HepG2 (cell line): Measurements from ENCODE around the gene KCNAB1. TPM values are rescaled to one million over a fixed set of nuclear protein-coding genes. Genes with fewer than 3 reads are reported as not detected.

Source experiments
- DMAP1 ChIP-seq: IDR thresholded peaks from 2 replicates; pipeline ENCODE4 v1.6.1; 2016
- FOXA3 ChIP-seq: IDR thresholded peaks from 2 replicates; pipeline ENCODE4 v1.6.1; 2016; ENCODE audit warnings: missing genetic modification reagents, missing compliant biosample characterization
- FOXK2 ChIP-seq: fragments of 450-650 bp; IDR thresholded peaks from 2 replicates; pipeline ENCODE4 v1.6.1; 2016
- HNRNPLL ChIP-seq: fragments of 200-400 bp; formaldehyde crosslinking; IDR thresholded peaks from 2 replicates; pipeline ENCODE4 v1.6.1; 2017; ENCODE audit warnings: mild to moderate bottlenecking, low read depth, low read length; ENCODE audit not compliant: poor library complexity, severe bottlenecking
- KLF9 ChIP-seq: IDR thresholded peaks from 2 replicates; pipeline ENCODE4 v1.6.1; 2016; ENCODE audit warnings: low read depth
- MAFK ChIP-seq, 2 experiments: IDR thresholded peaks in 1 of 2; conservative IDR thresholded peaks in 1 of 2; 2 replicates each; pipeline ENCODE4 v1.6.1; 2011; ENCODE audit warnings: improper control_type of control experiment in 2 of 2, low read length in 2 of 2
- POLR2AphosphoS5 ChIP-seq: IDR thresholded peaks from 2 replicates; pipeline ENCODE4 v1.6.1; 2012; ENCODE audit warnings: low read depth, low read length
- RNF2 ChIP-seq: fragments of 450-650 bp; conservative IDR thresholded peaks from 2 replicates; pipeline ENCODE4 v1.6.1; 2016; ENCODE audit warnings: low read depth
- U2AF1 ChIP-seq: fragments of 200-400 bp; formaldehyde crosslinking; optimal IDR thresholded peaks from 2 replicates; pipeline ENCODE3; 2017; ENCODE audit warnings: mild to moderate bottlenecking, low read depth, low read length
- ZBTB1 ChIP-seq: sonication (generic); formaldehyde crosslinking; IDR thresholded peaks from 2 replicates; pipeline ENCODE4 v1.4.0; 2020; ENCODE audit warnings: missing genetic modification reagents, borderline replicate concordance
- ZBTB20 ChIP-seq: sonication (generic); formaldehyde crosslinking; IDR thresholded peaks from 2 replicates; pipeline ENCODE4 v1.8.1; 2023; ENCODE audit warnings: missing genetic modification reagents, low read depth, mild to moderate bottlenecking, borderline replicate concordance
- ZNF138 ChIP-seq: sonication (generic); formaldehyde crosslinking; IDR thresholded peaks from 2 replicates; pipeline ENCODE4 v1.5.0; 2020; ENCODE audit warnings: mild to moderate bottlenecking, low read depth, missing genetic modification reagents
- ZNF264 ChIP-seq: sonication (generic); formaldehyde crosslinking; IDR thresholded peaks from 2 replicates; pipeline ENCODE4 v1.4.0; 2020; ENCODE audit warnings: missing genetic modification reagents
- ZNF326 ChIP-seq: sonication (generic); formaldehyde crosslinking; IDR thresholded peaks from 2 replicates; pipeline ENCODE4 v1.4.0; 2020; ENCODE audit warnings: missing genetic modification reagents, borderline replicate concordance
- ZNF367 ChIP-seq: sonication (generic); formaldehyde crosslinking; IDR thresholded peaks from 2 replicates; pipeline ENCODE4 v1.4.0; 2020; ENCODE audit warnings: missing genetic modification reagents, borderline replicate concordance
- ZNF747 ChIP-seq: sonication (generic); formaldehyde crosslinking; IDR thresholded peaks from 2 replicates; pipeline ENCODE4 v1.8.1; 2023; ENCODE audit warnings: missing genetic modification reagents, mild to moderate bottlenecking, borderline replicate concordance
- ZNF749 ChIP-seq: sonication (generic); formaldehyde crosslinking; IDR thresholded peaks from 2 replicates; pipeline ENCODE4 v1.8.0; 2022; ENCODE audit warnings: mild to moderate bottlenecking, missing genetic modification reagents, moderate library complexity, borderline replicate concordance
- polyA plus RNA-seq, 8 experiments: library from polyadenylated mRNA; depleted of rRNA in 3 of 8; stranded (reverse) in 7 of 8; unstranded in 1 of 8; fragments of >200 nt; fragmentation: Illumina TruSeq in 4 of 8; extraction: Trizol in 4 of 8; gene quantifications; 2 replicates each; pipeline versions ENCODE4 v1.2.1 to v1.2.3, GENCODE V29; 2011 to 2016; ENCODE audit warnings: low read depth in 4 of 8, missing spikeins in 1 of 8, mixed read lengths in 1 of 8; ENCODE audit not compliant: insufficient read depth in 1 of 8
- total RNA-seq, 5 experiments: library from RNA; depleted of rRNA; stranded (reverse); fragments of >200 nt; fragmentation: Illumina TruSeq; extraction: Trizol; gene quantifications; 2 replicates each; pipeline ENCODE4 v1.2.3, GENCODE V29; 2016; ENCODE audit warnings: low read depth in 1 of 5
- TF ChIP-seq, protein P1 (sequence below): sonication (generic); formaldehyde crosslinking; IDR thresholded peaks from 2 replicates; pipeline ENCODE4 v1.8.0; 2022; ENCODE audit warnings: mild to moderate bottlenecking, missing genetic modification reagents, borderline replicate concordance
- TF ChIP-seq, protein P2 (sequence below): IDR thresholded peaks from 2 replicates; pipeline ENCODE4 v1.6.1; 2012; ENCODE audit warnings: inconsistent platforms
- TF ChIP-seq, protein P3 (sequence below): sonication (generic); formaldehyde crosslinking; IDR thresholded peaks from 2 replicates; pipeline ENCODE4 v1.4.0; 2020; ENCODE audit warnings: mild to moderate bottlenecking, missing genetic modification reagents
- TF ChIP-seq, protein P4 (sequence below): sonication (generic); formaldehyde crosslinking; IDR thresholded peaks from 2 replicates; pipeline ENCODE4 v1.8.1; 2022; ENCODE audit warnings: low read depth, mild to moderate bottlenecking, missing genetic modification reagents
- TF ChIP-seq, protein P5 (sequence below): sonication (generic); formaldehyde crosslinking; IDR thresholded peaks from 2 replicates; pipeline ENCODE4 v1.8.0; 2022; ENCODE audit warnings: missing genetic modification reagents, mild to moderate bottlenecking, borderline replicate concordance
- TF ChIP-seq, protein P6 (sequence below): sonication (generic); formaldehyde crosslinking; IDR thresholded peaks from 2 replicates; pipeline ENCODE4 v1.9.0; 2021; ENCODE audit warnings: missing genetic modification reagents, mild to moderate bottlenecking, borderline replicate concordance

Gene KCNAB1
- total and polyA plus RNA-seq, 2 of the 13 experiments (the other 11 are each of a cell fraction or from before 2014, with no cell fraction given), result not detected

DNA sequence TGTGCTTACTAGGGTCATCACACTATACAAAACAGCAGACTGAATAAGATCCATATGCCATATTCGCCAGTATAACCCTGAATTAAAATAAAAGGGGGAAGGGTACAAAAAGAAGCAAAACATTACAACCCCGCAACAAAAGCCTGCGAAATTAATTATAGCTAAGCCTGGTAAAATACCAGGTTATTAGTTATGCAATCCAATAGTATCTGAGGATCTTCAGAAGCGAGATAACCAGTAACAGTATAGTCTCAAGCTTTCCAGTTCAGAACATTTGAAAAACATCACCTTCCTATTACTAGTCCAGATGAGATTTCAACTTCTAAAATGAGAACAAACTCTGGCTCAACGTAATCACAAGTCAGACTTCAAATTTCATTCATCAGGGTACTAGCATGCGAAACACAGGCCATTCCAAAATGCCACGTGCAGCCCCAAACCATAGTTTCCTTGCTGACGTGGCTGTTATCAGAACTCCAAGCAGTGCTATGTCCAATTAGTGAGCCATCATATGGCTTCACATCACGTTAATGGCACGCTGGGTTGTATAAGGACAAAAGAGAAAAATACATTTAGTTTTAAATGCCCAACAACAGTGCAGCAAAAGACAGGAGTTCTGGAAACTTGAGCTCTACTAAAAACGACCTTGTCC, 433.5 kb downstream of the KCNAB1 start (continued):
- TF ChIP-seq MAFK (conservative IDR thresholded peaks at IDR 0.05 in 1 of 2, IDR thresholded peaks at IDR 0.05 in 1 of 2; ENCODE audit: low read length in 2 of 2) (peak; percentile 65 to 81), U2AF1 (no peak), ZBTB1 (CRISPR knock-in tag) (no peak), RNF2 (0 out of 2 replicates have a peak, but pooled peaks have one; percentile 47), ZNF747 (no peak), POLR2AphosphoS5 (0 out of 2 replicates have a peak, but pooled peaks have one; percentile 21), ZNF326 (CRISPR knock-in tag) (no peak), ZNF367 (CRISPR knock-in tag) (no peak), DMAP1 (CRISPR knock-in tag) (peak; percentile 66), KLF9 (CRISPR knock-in tag) (no peak), FOXA3 (CRISPR knock-in tag) (no peak), ZNF749 (no peak), ZNF264 (CRISPR knock-in tag) (no peak), FOXK2 (no peak), ZBTB20 (CRISPR knock-in tag) (no peak), ZNF138 (CRISPR knock-in tag) (no peak), HNRNPLL (no peak)
- TF ChIP-seq, protein P1, sequence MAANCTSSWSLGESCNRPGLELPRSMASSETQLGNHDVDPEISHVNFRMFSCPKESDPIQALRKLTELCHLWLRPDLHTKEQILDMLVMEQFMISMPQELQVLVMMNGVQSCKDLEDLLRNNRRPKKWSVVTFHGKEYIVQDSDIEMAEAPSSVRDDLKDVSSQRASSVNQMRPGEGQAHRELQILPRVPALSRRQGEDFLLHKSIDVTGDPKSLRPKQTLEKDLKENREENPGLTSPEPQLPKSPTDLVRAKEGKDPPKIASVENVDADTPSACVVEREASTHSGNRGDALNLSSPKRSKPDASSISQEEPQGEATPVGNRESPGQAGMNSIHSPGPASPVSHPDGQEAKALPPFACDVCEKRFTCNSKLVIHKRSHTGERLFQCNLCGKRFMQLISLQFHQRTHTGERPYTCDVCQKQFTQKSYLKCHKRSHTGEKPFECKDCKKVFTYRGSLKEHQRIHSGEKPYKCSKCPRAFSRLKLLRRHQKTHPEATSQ (CRISPR knock-in tag), result no peak
- TF ChIP-seq, protein P2, sequence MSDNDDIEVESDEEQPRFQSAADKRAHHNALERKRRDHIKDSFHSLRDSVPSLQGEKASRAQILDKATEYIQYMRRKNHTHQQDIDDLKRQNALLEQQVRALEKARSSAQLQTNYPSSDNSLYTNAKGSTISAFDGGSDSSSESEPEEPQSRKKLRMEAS, result peak; percentile 91
- TF ChIP-seq, protein P3, sequence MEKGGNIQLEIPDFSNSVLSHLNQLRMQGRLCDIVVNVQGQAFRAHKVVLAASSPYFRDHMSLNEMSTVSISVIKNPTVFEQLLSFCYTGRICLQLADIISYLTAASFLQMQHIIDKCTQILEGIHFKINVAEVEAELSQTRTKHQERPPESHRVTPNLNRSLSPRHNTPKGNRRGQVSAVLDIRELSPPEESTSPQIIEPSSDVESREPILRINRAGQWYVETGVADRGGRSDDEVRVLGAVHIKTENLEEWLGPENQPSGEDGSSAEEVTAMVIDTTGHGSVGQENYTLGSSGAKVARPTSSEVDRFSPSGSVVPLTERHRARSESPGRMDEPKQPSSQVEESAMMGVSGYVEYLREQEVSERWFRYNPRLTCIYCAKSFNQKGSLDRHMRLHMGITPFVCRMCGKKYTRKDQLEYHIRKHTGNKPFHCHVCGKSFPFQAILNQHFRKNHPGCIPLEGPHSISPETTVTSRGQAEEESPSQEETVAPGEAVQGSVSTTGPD (CRISPR knock-in tag), result no peak
- TF ChIP-seq, protein P4, sequence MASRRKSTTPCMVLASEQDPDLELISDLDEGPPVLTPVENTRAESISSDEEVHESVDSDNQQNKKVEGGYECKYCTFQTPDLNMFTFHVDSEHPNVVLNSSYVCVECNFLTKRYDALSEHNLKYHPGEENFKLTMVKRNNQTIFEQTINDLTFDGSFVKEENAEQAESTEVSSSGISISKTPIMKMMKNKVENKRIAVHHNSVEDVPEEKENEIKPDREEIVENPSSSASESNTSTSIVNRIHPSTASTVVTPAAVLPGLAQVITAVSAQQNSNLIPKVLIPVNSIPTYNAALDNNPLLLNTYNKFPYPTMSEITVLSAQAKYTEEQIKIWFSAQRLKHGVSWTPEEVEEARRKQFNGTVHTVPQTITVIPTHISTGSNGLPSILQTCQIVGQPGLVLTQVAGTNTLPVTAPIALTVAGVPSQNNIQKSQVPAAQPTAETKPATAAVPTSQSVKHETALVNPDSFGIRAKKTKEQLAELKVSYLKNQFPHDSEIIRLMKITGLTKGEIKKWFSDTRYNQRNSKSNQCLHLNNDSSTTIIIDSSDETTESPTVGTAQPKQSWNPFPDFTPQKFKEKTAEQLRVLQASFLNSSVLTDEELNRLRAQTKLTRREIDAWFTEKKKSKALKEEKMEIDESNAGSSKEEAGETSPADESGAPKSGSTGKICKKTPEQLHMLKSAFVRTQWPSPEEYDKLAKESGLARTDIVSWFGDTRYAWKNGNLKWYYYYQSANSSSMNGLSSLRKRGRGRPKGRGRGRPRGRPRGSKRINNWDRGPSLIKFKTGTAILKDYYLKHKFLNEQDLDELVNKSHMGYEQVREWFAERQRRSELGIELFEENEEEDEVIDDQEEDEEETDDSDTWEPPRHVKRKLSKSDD, result no peak
- TF ChIP-seq, protein P5, sequence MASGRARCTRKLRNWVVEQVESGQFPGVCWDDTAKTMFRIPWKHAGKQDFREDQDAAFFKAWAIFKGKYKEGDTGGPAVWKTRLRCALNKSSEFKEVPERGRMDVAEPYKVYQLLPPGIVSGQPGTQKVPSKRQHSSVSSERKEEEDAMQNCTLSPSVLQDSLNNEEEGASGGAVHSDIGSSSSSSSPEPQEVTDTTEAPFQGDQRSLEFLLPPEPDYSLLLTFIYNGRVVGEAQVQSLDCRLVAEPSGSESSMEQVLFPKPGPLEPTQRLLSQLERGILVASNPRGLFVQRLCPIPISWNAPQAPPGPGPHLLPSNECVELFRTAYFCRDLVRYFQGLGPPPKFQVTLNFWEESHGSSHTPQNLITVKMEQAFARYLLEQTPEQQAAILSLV, result no peak
- TF ChIP-seq, protein P6, sequence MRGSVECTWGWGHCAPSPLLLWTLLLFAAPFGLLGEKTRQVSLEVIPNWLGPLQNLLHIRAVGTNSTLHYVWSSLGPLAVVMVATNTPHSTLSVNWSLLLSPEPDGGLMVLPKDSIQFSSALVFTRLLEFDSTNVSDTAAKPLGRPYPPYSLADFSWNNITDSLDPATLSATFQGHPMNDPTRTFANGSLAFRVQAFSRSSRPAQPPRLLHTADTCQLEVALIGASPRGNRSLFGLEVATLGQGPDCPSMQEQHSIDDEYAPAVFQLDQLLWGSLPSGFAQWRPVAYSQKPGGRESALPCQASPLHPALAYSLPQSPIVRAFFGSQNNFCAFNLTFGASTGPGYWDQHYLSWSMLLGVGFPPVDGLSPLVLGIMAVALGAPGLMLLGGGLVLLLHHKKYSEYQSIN (CRISPR knock-in tag), result no peak
